H9 (cell line): ENCODE data around the gene ZBTB45. TPM values are rescaled to one million over a fixed set of nuclear protein-coding genes. Genes with fewer than 3 reads are reported as not detected.

ENCODE experiments used
- DNase-seq: peaks from one replicate; pipeline ENCODE4 v3.0.0-alpha.2; 2017
- H2AFZ ChIP-seq: one replicate; pipeline ENCODE4 v1.6.1; 2013; ENCODE audit warnings: mild to moderate bottlenecking, low read length, control low read depth, moderate library complexity
- H2AK5ac ChIP-seq: 2 replicates; pipeline ENCODE4 v1.6.1; 2013; ENCODE audit warnings: low read length, control low read depth, mixed read lengths; ENCODE audit not compliant: insufficient read length
- H2BK120ac ChIP-seq: one replicate; pipeline ENCODE4 v1.6.1; 2013; ENCODE audit warnings: low read depth, mild to moderate bottlenecking, low read length, control low read depth, inconsistent platforms; ENCODE audit not compliant: poor library complexity, severe bottlenecking
- H2BK12ac ChIP-seq: 2 replicates; pipeline ENCODE4 v1.6.1; 2013; ENCODE audit warnings: low read length, control low read depth, mixed read lengths, low read depth; ENCODE audit not compliant: insufficient read length
- H2BK15ac ChIP-seq: 2 replicates; pipeline ENCODE4 v1.6.1; 2013; ENCODE audit warnings: low read depth, low read length, control low read depth
- H2BK20ac ChIP-seq: one replicate; pipeline ENCODE4 v1.6.1; 2013; ENCODE audit warnings: low read depth, mild to moderate bottlenecking, low read length, control low read depth, inconsistent platforms; ENCODE audit not compliant: poor library complexity, severe bottlenecking
- H2BK5ac ChIP-seq: 2 replicates; pipeline ENCODE4 v1.6.1; 2013; ENCODE audit warnings: low read length, control low read depth, mixed read lengths; ENCODE audit not compliant: insufficient read length
- H3K14ac ChIP-seq: 2 replicates; pipeline ENCODE4 v1.6.1; 2013; ENCODE audit warnings: low read length, control low read depth; ENCODE audit not compliant: insufficient read depth
- H3K18ac ChIP-seq: 2 replicates; pipeline ENCODE4 v1.6.1; 2013; ENCODE audit warnings: low read depth, mild to moderate bottlenecking, mixed read lengths, low read length, control low read depth; ENCODE audit not compliant: insufficient read length
- H3K23ac ChIP-seq: 2 replicates; pipeline ENCODE4 v1.6.1; 2013; ENCODE audit warnings: low read length, control low read depth, mixed read lengths, low read depth; ENCODE audit not compliant: insufficient read length
- H3K23me2 ChIP-seq: 2 replicates; pipeline ENCODE4 v1.6.1; 2013; ENCODE audit warnings: low read depth, mild to moderate bottlenecking, mixed read lengths, low read length, control low read depth; ENCODE audit not compliant: insufficient read length, poor library complexity, severe bottlenecking
- H3K27ac ChIP-seq: 2 replicates; pipeline ENCODE4 v1.5.1; 2013; ENCODE audit warnings: low read length, control low read depth, mixed read lengths, low read depth; ENCODE audit not compliant: insufficient read length
- H3K27me3 ChIP-seq: 2 replicates; pipeline ENCODE4 v1.6.1; 2013; ENCODE audit warnings: low read length, control low read depth, inconsistent platforms; ENCODE audit not compliant: insufficient read depth
- H3K4ac ChIP-seq: 2 replicates; pipeline ENCODE4 v1.6.1; 2013; ENCODE audit warnings: low read depth, mild to moderate bottlenecking, control low read depth, inconsistent platforms, low read length, moderate library complexity
- H3K4me1 ChIP-seq: 2 replicates; pipeline ENCODE4 v1.6.1; 2013; ENCODE audit warnings: low read length, control low read depth, inconsistent platforms; ENCODE audit not compliant: insufficient read depth
- H3K4me2 ChIP-seq: 2 replicates; pipeline ENCODE4 v1.6.1; 2013; ENCODE audit warnings: low read length, control low read depth, mixed read lengths; ENCODE audit not compliant: insufficient read length, insufficient read depth
- H3K56ac ChIP-seq: 2 replicates; pipeline ENCODE4 v1.6.1; 2013; ENCODE audit warnings: low read depth, mild to moderate bottlenecking, mixed read lengths, low read length, control low read depth; ENCODE audit not compliant: insufficient read length
- H3K79me1 ChIP-seq: 2 replicates; pipeline ENCODE4 v1.6.1; 2013; ENCODE audit warnings: low read depth, mild to moderate bottlenecking, moderate library complexity, low read length, control low read depth, inconsistent platforms; ENCODE audit not compliant: insufficient read depth, poor library complexity, severe bottlenecking
- H3K79me2 ChIP-seq: 2 replicates; pipeline ENCODE4 v1.6.1; 2013; ENCODE audit warnings: low read length, control low read depth, inconsistent platforms; ENCODE audit not compliant: insufficient read depth
- H3K9ac ChIP-seq: 2 replicates; pipeline ENCODE4 v1.6.1; 2013; ENCODE audit warnings: low read length, control low read depth, mixed read lengths; ENCODE audit not compliant: insufficient read length; ENCODE audit errors: extremely low read depth
- H3K9me3 ChIP-seq: one replicate; pipeline ENCODE4 v1.6.1; 2013; ENCODE audit warnings: low read depth, low read length, inconsistent platforms; ENCODE audit not compliant: control insufficient read depth
- H3T11ph ChIP-seq: one replicate; pipeline ENCODE4 v1.6.1; 2013; ENCODE audit warnings: mild to moderate bottlenecking, low read length, control low read depth, inconsistent platforms
- H4K20me1 ChIP-seq: one replicate; pipeline ENCODE4 v1.6.1; 2013; ENCODE audit not compliant: control insufficient read depth, insufficient read length, insufficient read depth
- H4K5ac ChIP-seq: 2 replicates; pipeline ENCODE4 v1.6.1; 2013; ENCODE audit warnings: low read depth, mild to moderate bottlenecking, mixed read lengths, low read length, control low read depth; ENCODE audit not compliant: insufficient read length
- H4K8ac ChIP-seq: replicated peaks from 2 replicates; pipeline ENCODE4 v1.6.1; 2013; ENCODE audit warnings: low read length, control low read depth, mixed read lengths, low read depth; ENCODE audit not compliant: insufficient read length
- H4K91ac ChIP-seq: 2 replicates; pipeline ENCODE4 v1.6.1; 2013; ENCODE audit warnings: low read depth, mild to moderate bottlenecking, moderate library complexity, mixed read lengths, low read length, control low read depth; ENCODE audit not compliant: insufficient read length
- H3K27ac Mint-ChIP-seq, 3 experiments: 2 replicates in 2 of 3; 3 replicates in 1 of 3; pipeline ENCODE4 v1.8.0; 2020 to 2021; ENCODE audit warnings: mixed read lengths in 3 of 3, mild to moderate bottlenecking in 1 of 3, moderate library complexity in 1 of 3
- H3K27me3 Mint-ChIP-seq: 2 replicates; pipeline ENCODE4 v1.8.0; 2021; ENCODE audit warnings: low read depth, mild to moderate bottlenecking, moderate library complexity, mixed read lengths
- H3K36me3 Mint-ChIP-seq, 3 experiments: 2 replicates in 2 of 3; 3 replicates in 1 of 3; pipeline ENCODE4 v1.8.0; 2020 to 2021; ENCODE audit warnings: low read depth in 3 of 3, mixed read lengths in 3 of 3; ENCODE audit not compliant: insufficient read depth in 1 of 3
- H3K4me1 Mint-ChIP-seq, 2 experiments: 2 replicates each; pipeline ENCODE4 v1.8.0; 2020; ENCODE audit warnings: mixed read lengths in 2 of 2
- H3K4me3 Mint-ChIP-seq, 2 experiments: 2 replicates in 1 of 2; 3 replicates in 1 of 2; pipeline ENCODE4 v1.8.0; 2020 to 2021; ENCODE audit warnings: mild to moderate bottlenecking in 2 of 2, mixed read lengths in 2 of 2, moderate library complexity in 1 of 2
- H3K9me3 Mint-ChIP-seq, 2 experiments: 2 replicates in 1 of 2; 3 replicates in 1 of 2; pipeline ENCODE4 v1.8.0; 2020; ENCODE audit warnings: mild to moderate bottlenecking in 2 of 2, mixed read lengths in 2 of 2, moderate library complexity in 1 of 2
- WGBS: extraction: QIAGEN DNeasy Blood & Tissue Kit; methylation state at CpG from one replicate; pipeline ENCODE4 v1.1.7; 2013; ENCODE audit warnings: missing lambda C conversion rate, low lambda C conversion rate, mixed read lengths; ENCODE audit not compliant: insufficient read length; ENCODE audit errors: extremely low coverage; 5-methylcytosine and 5-hydroxymethylcytosine counted together
- total RNA-seq: library from RNA; stranded (reverse); gene quantifications from 2 replicates; pipeline ENCODE4 v1.2.1, GENCODE V29; 2021
- TF ChIP-seq, protein P1 (sequence below): fragments of 200-600 bp; sonication (generic); conservative IDR thresholded peaks from 3 replicates; pipeline ENCODE4 v1.8.0; 2021; ENCODE audit warnings: antibody characterized with exemption, mild to moderate bottlenecking

ZBTB45 gene
- total RNA-seq, 1 experiment from 2014 or later = 18.7 TPM

DNA sequence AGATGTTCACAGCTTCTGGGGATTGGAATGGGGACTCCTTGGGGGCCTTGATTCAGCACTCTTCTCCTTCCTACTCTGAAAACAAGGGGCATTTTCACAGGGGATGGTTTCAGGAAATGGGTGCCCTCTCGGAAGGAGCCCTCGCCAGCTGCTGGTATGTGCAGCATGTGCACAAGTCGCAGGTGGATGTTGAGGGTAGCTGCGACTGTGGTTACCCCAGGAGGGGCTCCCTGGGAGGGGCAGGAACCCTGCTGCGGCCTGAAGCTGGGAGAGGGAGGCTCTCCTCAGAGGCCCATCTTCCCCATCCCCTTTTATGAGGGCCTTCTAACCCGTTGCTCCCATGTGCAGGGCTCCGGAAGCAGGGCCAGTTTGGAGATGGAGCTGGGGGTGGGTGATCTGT, 37.2 kb downstream of the ZBTB45 start:
- no peak overlapping the region for H3K4me3 Mint-ChIP-seq
- DNase-seq = no peak

More for the DNA sequence above, 37.2 kb downstream of the ZBTB45 start:
- Histone ChIP-seq H2AK5ac (no peak overlapping the region), H3K27ac (no peak overlapping the region), H4K8ac (no peak overlapping the region), H3K79me1 (no peaks in the 10 kb centered on the region), H2BK12ac (no peak overlapping the region), H4K91ac (no peak overlapping the region), H4K20me1 (no peaks in the 10 kb centered on the region), H3K4me1 (no peaks in the 10 kb centered on the region), H3K56ac (no peak overlapping the region), H3K79me2 (no peaks in the 10 kb centered on the region), H4K5ac (no peak overlapping the region), H3K4me2 (no peak overlapping the region), H3K23me2 (no peaks in the 10 kb centered on the region), H3K9ac (no peak overlapping the region), H2AFZ (no peak overlapping the region), H3K18ac (no peak overlapping the region), H3K23ac (no peak overlapping the region), H2BK20ac (no peak overlapping the region), H3K9me3 (no peaks in the 10 kb centered on the region), H2BK15ac (no peak overlapping the region), H2BK5ac (no peak overlapping the region), H2BK120ac (no peak overlapping the region), H3T11ph (no peak overlapping the region), H3K4ac (no peak overlapping the region), H3K27me3 (no peaks in the 10 kb centered on the region), H3K14ac (no peak overlapping the region)
- no peak overlapping the region for H3K27ac Mint-ChIP-seq
- H3K4me1 Mint-ChIP-seq = no peaks in the 10 kb centered on the region
- no CpG with 5 or more reads among the region's 7 CpGs for WGBS
- TF ChIP-seq, protein P1, sequence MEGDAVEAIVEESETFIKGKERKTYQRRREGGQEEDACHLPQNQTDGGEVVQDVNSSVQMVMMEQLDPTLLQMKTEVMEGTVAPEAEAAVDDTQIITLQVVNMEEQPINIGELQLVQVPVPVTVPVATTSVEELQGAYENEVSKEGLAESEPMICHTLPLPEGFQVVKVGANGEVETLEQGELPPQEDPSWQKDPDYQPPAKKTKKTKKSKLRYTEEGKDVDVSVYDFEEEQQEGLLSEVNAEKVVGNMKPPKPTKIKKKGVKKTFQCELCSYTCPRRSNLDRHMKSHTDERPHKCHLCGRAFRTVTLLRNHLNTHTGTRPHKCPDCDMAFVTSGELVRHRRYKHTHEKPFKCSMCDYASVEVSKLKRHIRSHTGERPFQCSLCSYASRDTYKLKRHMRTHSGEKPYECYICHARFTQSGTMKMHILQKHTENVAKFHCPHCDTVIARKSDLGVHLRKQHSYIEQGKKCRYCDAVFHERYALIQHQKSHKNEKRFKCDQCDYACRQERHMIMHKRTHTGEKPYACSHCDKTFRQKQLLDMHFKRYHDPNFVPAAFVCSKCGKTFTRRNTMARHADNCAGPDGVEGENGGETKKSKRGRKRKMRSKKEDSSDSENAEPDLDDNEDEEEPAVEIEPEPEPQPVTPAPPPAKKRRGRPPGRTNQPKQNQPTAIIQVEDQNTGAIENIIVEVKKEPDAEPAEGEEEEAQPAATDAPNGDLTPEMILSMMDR = no peak
- peaks cover 0 to 7% (median 2%) of the 10 kb centered on the region in 3 experiments; a peak in 3 of 7 replicates for H3K36me3 Mint-ChIP-seq
- H3K9me3 Mint-ChIP-seq = no peaks in the 10 kb centered on the region
- no peaks in the 10 kb centered on the region for H3K27me3 Mint-ChIP-seq
